Glomerular endothelial cell (primary cell): ENCODE results near the gene GRM3. TPM values are rescaled to one million over a fixed set of nuclear protein-coding genes. Genes with fewer than 3 reads are reported as not detected.

Experiments used
- DNase-seq: peaks from one replicate; pipeline ENCODE4 v3.0.0-alpha.2; 2011; ENCODE audit warnings: low read depth, low spot score; ENCODE audit errors: extremely low read depth
- total RNA-seq: library from RNA; depleted of rRNA; stranded (reverse); fragments of >200 nt; gene quantifications from 2 replicates; pipeline ENCODE4 v1.2.3, GENCODE V29; 2015

The GRM3 gene
- total RNA-seq, 1 donor from 2014 or later, result not detected

- DNase-seq, result no peak
Observed at GRCh38 chr7:86884152-86884551, 240.4 kb downstream of the GRM3 start.

- DNase-seq, result no peak
Observed at GRCh38 chr7:86889501-86889900, 245.8 kb downstream of the GRM3 start.

- DNase-seq, result no peak
Observed at GRCh38 chr7:86898171-86898570, 254.5 kb downstream of the GRM3 start.

GRCh38 chr7:86900886-86901285, 257.2 kb downstream of the GRM3 start:
- no peak for DNase-seq

GRCh38 chr7:86904949-86905834, 261.5 kb downstream of the GRM3 start:
- DNase-seq, result peak; percentile 5

- DNase-seq, result no peak
Observed at GRCh38 chr7:86908948-86909347, 265.2 kb downstream of the GRM3 start.

GRCh38 chr7:86911659-86912058, 267.9 kb downstream of the GRM3 start:
- no peak for DNase-seq

GRCh38 chr7:86913709-86914108, 270.0 kb downstream of the GRM3 start:
- DNase-seq, result no peak
